ENCODE measurements around the gene UCP2.

GRCh38 chr11:74020539-74020938 is 37.9 kb upstream of the UCP2 start:
- TF ChIP-seq CTCF (IDR thresholded peaks at IDR 0.05 in 2 of 3, conservative IDR thresholded peaks at IDR 0.05 in 1 of 3; ENCODE audit: insufficient read depth in 2 of 3, low read depth in 1 of 3, low read length in 3 of 3) (no peak), POU5F1 (IDR thresholded peaks at IDR 0.05; ENCODE audit: borderline replicate concordance, low read depth, low read length, partially characterized antibody) (no peak), POLR2G (IDR thresholded peaks at IDR 0.05; ENCODE audit: low read depth, low read length) (no peak), EZH2 (IDR thresholded peaks at IDR 0.05; ENCODE audit: borderline replicate concordance, low read depth, low read length) (no peak), REST (IDR thresholded peaks at IDR 0.05; ENCODE audit: borderline replicate concordance) (no peak), REST (CRISPR knock-in tag; IDR thresholded peaks at IDR 0.05; ENCODE audit: low read depth) (no peak), THRA (IDR thresholded peaks at IDR 0.05) (no peak), ZNF384 (IDR thresholded peaks at IDR 0.05; ENCODE audit: low read depth, low read length) (no peak), GATA2 (CRISPR knock-in tag; IDR thresholded peaks at IDR 0.05) (no peak), SIRT6 (IDR thresholded peaks at IDR 0.05; ENCODE audit: low read depth, low read length) (no peak), ZNF77 (CRISPR knock-in tag; IDR thresholded peaks at IDR 0.05) (no peak)

All from K562 (cell line).